Ishikawa (cell line): ENCODE measurements around the gene SNED1.

ENCODE experiments used
- CEBPB ChIP-seq: IDR thresholded peaks from 2 replicates; pipeline ENCODE4 v1.6.1; 2012
- CREB1 ChIP-seq: IDR thresholded peaks from 2 replicates; pipeline ENCODE4 v1.6.1; 2012; ENCODE audit warnings: low read depth
- EP300 ChIP-seq: IDR thresholded peaks from 2 replicates; pipeline ENCODE4 v1.6.1; 2012; ENCODE audit warnings: borderline replicate concordance
- RAD21 ChIP-seq: IDR thresholded peaks from 2 replicates; pipeline ENCODE4 v1.6.1; 2012; ENCODE audit warnings: low read depth
- TEAD4 ChIP-seq: IDR thresholded peaks from 2 replicates; pipeline ENCODE4 v1.6.1; 2012
- ZBTB7A ChIP-seq: IDR thresholded peaks from 2 replicates; pipeline ENCODE4 v1.6.1; 2012; ENCODE audit warnings: low read depth

DNA sequence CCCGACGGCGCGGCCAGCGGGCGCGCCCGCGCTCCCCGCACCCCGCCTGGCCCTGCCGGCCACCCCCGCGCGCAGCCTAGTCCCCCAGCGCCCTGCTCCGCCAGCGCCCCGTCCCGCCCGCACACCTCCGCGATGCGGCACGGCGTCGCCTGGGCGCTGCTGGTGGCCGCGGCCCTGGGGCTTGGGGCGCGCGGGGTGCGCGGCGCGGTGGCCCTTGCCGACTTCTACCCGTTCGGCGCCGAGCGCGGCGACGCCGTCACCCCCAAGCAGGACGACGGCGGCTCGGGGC, 232 bp downstream of the SNED1 start:
- TF ChIP-seq CREB1 (no peak), CEBPB (no peak), EP300 (no peak), RAD21 (no peak), ZBTB7A (no peak), TEAD4 (no peak)
